BJ (cell line): ENCODE results near the gene RIBC1. TPM values are rescaled to one million over a fixed set of nuclear protein-coding genes. Genes with fewer than 3 reads are reported as not detected.
A peak's percentile ranks its signal among the peaks of the same experiment; 100 is the strongest.
"Not testable (repeated sequence)": the region's sequence is repeated elsewhere in the genome, so short reads cannot be mapped to it uniquely, and the experiment has no call there.

ENCODE experiments used
- CTCF ChIA-PET: fragments of 350-600 bp; formaldehyde crosslinking; extraction: SDS; loops from one replicate; lab custom pipeline; 2021; ENCODE audit warnings: antibody characterized with exemption, inconsistent platforms; lab: Yijun Ruan, JAX
- POLR2A ChIA-PET: fragments of 300-600 bp; sonication (Branson Sonifier 250); formaldehyde crosslinking; extraction: SDS; loops from one replicate; lab custom pipeline; 2021; ENCODE audit warnings: antibody characterized with exemption; lab: Charles Lee
- DNase-seq: peaks from one replicate; pipeline ENCODE4 v3.0.0-alpha.2; 2011; ENCODE audit warnings: low read depth
- H3K27me3 ChIP-seq: 2 replicates; pipeline ENCODE4 v1.6.0; 2011; ENCODE audit warnings: low read length; ENCODE audit not compliant: control insufficient read depth, insufficient read depth
- H3K36me3 ChIP-seq: 2 replicates; pipeline ENCODE4 v1.5.1; 2011; ENCODE audit warnings: low read length; ENCODE audit not compliant: control insufficient read depth, insufficient read depth
- H3K4me3 ChIP-seq: 2 replicates; pipeline ENCODE4 v1.5.1; 2011; ENCODE audit warnings: low read depth, mild to moderate bottlenecking, control low read depth, low read length
- polyA plus RNA-seq: library from polyadenylated mRNA; depleted of rRNA; stranded (reverse); fragments of >200 nt; gene quantifications from 2 replicates; pipeline ENCODE4 v1.2.3, GENCODE V29; 2011
- TF ChIP-seq, protein P1 (sequence below): IDR thresholded peaks from 2 replicates; pipeline ENCODE4 v1.5.1; 2011; ENCODE audit warnings: low read depth, mild to moderate bottlenecking, control low read depth, inconsistent platforms, low read length, moderate library complexity; ENCODE audit not compliant: insufficient read depth

RIBC1 gene
- polyA plus RNA-seq, 1 experiment: not detected

GRCh38 chrX:53398216-53398615, 24.5 kb upstream of the RIBC1 start:
- POLR2A ChIA-PET: no interaction called here
- TF ChIP-seq, protein P1, sequence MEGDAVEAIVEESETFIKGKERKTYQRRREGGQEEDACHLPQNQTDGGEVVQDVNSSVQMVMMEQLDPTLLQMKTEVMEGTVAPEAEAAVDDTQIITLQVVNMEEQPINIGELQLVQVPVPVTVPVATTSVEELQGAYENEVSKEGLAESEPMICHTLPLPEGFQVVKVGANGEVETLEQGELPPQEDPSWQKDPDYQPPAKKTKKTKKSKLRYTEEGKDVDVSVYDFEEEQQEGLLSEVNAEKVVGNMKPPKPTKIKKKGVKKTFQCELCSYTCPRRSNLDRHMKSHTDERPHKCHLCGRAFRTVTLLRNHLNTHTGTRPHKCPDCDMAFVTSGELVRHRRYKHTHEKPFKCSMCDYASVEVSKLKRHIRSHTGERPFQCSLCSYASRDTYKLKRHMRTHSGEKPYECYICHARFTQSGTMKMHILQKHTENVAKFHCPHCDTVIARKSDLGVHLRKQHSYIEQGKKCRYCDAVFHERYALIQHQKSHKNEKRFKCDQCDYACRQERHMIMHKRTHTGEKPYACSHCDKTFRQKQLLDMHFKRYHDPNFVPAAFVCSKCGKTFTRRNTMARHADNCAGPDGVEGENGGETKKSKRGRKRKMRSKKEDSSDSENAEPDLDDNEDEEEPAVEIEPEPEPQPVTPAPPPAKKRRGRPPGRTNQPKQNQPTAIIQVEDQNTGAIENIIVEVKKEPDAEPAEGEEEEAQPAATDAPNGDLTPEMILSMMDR: no peak

DNA sequence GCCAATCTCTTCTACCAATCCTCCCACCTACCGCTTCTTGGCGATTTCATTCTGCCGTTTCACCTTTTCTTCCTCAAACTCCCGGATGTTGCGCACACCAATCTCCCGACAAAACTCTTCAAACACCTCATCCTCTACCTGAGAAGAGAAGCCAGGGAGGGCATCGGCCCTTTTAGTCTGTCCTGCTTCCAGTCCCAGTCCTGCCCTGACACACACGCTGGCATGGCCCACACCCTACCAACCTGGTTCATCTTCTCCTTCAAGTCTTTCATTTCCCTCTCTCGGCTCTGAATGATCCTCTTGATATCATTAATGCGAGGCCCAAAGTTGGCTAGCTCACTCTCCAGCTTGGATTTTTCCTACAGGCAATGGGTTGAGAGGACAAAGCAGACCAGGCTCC, 19.1 kb upstream of the RIBC1 start:
- no peak overlapping the region for H3K4me3 ChIP-seq
- DNase-seq: no peak
- POLR2A ChIA-PET: no interaction called here
- TF ChIP-seq, protein P1: no peak
- H3K27me3 ChIP-seq: no peaks in the 10 kb centered on the region
- CTCF ChIA-PET: no interaction called here
- H3K36me3 ChIP-seq: peaks cover 3% of the 10 kb centered on the region

More at GRCh38 chrX:53398216-53398615, 24.5 kb upstream of the RIBC1 start:
- CTCF ChIA-PET: no interaction called here
- no peaks in the 10 kb centered on the region for H3K27me3 ChIP-seq
- peaks cover 2% of the 10 kb centered on the region for H3K36me3 ChIP-seq
- no peak overlapping the region for H3K4me3 ChIP-seq
- no peak for DNase-seq

DNA sequence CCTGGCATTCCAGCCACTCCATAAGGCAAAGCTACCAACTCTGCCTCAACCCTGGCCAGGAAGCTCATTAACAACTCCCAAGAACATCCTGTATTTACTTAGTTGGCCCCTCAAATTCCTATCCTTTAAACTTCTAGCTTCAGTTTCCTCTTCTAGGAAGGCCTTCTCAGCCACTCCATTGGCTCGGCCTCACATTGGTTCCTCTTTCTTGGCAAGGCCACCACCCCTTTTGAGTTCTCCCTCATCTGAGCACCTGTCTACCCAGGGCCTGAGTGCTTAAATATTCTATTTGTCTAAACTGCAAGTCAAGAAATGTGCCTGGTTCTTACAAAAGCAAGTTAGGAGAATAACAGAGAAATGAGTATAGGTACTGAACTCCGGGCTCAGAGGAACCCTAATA, 10.2 kb upstream of the RIBC1 start:
- Histone ChIP-seq H3K4me3 (no peak overlapping the region), H3K27me3 (no peaks in the 10 kb centered on the region), H3K36me3 (peaks cover 2% of the 10 kb centered on the region)
- no peak for DNase-seq
- ChIA-PET CTCF (no interaction called here), POLR2A (no interaction called here)
- TF ChIP-seq, protein P1: no peak

GRCh38 chrX:53420351-53420750, 2.3 kb upstream of the RIBC1 start:
- H3K36me3 ChIP-seq, POLR2A ChIA-PET, DNase-seq, CTCF ChIA-PET, H3K27me3 ChIP-seq, H3K4me3 ChIP-seq: not testable (repeated sequence)

- CTCF ChIA-PET: no interaction called here
- POLR2A ChIA-PET: no interaction called here
- Histone ChIP-seq H3K4me3 (peak overlapping the region; percentile 2; the same call in 1 of the 2 replicates), H3K36me3 (no peaks in the 10 kb centered on the region), H3K27me3 (no peaks in the 10 kb centered on the region)
- TF ChIP-seq, protein P1: no peak
- DNase-seq: no peak
Measured at GRCh38 chrX:53421125-53421524, 1.5 kb upstream of the RIBC1 start.

- DNase-seq: no peak
- ChIA-PET CTCF (interaction anchor here (1.3 kb wide), 1 partner anchor 60 kb away, joined by 3 read pairs; no protein-coding TSS in a partner anchor), POLR2A (no interaction called here)
- Histone ChIP-seq H3K27me3 (no peaks in the 10 kb centered on the region), H3K4me3 (peak overlapping the region; percentile 65), H3K36me3 (no peaks in the 10 kb centered on the region)
- TF ChIP-seq, protein P1: no peak
Measured at GRCh38 chrX:53421772-53422085, 944 bp upstream of the RIBC1 start.
